ENCODE results near the gene SPATA45. TPM values are rescaled to one million over a fixed set of nuclear protein-coding genes. Genes with fewer than 3 reads are reported as not detected.

The SPATA45 gene
- total and polyA plus RNA-seq, 2 of the 13 experiments (the other 11 are each of a cell fraction or from before 2014, with no cell fraction given) = 0.17 to 0.64 TPM

DNA sequence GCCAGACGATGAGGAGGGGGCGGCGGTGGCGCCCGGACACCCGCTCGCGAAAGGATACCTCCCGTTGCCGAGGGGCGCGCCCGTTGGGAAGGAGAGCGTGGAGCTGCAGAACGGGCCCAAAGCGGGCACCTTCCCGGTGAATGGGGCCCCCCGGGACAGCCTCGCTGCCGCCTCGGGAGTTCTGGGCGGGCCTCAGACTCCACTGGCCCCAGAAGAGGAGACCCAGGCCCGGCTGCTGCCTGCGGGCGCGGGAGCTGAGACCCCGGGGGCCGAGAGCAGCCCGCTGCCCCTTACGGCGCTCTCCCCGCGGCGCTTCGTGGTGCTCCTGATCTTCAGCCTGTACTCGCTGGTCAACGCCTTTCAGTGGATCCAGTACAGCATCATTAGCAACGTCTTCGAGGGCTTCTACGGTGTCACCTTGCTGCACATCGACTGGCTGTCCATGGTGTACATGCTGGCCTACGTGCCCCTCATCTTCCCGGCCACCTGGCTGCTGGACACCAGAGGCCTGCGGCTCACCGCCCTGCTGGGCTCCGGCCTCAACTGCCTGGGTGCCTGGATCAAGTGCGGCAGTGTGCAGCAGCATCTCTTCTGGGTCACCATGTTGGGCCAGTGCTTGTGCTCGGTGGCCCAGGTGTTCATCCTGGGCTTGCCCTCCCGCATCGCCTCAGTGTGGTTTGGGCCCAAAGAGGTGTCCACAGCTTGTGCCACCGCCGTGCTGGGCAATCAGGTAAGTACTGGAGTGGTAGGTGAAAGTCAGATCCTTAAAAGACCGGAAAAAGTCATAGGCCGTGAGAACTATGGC is 11.2 kb upstream of the SPATA45 start (continued):
- TF ChIP-seq, protein P1, sequence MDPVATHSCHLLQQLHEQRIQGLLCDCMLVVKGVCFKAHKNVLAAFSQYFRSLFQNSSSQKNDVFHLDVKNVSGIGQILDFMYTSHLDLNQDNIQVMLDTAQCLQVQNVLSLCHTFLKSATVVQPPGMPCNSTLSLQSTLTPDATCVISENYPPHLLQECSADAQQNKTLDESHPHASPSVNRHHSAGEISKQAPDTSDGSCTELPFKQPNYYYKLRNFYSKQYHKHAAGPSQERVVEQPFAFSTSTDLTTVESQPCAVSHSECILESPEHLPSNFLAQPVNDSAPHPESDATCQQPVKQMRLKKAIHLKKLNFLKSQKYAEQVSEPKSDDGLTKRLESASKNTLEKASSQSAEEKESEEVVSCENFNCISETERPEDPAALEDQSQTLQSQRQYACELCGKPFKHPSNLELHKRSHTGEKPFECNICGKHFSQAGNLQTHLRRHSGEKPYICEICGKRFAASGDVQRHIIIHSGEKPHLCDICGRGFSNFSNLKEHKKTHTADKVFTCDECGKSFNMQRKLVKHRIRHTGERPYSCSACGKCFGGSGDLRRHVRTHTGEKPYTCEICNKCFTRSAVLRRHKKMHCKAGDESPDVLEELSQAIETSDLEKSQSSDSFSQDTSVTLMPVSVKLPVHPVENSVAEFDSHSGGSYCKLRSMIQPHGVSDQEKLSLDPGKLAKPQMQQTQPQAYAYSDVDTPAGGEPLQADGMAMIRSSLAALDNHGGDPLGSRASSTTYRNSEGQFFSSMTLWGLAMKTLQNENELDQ (CRISPR knock-in tag; IDR thresholded peaks at IDR 0.05; ENCODE audit: borderline replicate concordance) = no peak
- TF ChIP-seq NCOR1 (IDR thresholded peaks at IDR 0.05; ENCODE audit: borderline replicate concordance, low read length) = no peak; the same call in 1 of the 2 replicates
- no peak for TF ChIP-seq JUNB (CRISPR knock-in tag; IDR thresholded peaks at IDR 0.05; ENCODE audit: borderline replicate concordance)
- TF ChIP-seq MXD1 (CRISPR knock-in tag; IDR thresholded peaks at IDR 0.05) = no peak
- no peak for TF ChIP-seq ZNF317 (CRISPR knock-in tag; IDR thresholded peaks at IDR 0.05)
- TF ChIP-seq ZNF329 (CRISPR knock-in tag; IDR thresholded peaks at IDR 0.05; ENCODE audit: low read depth) = no peak
- TF ChIP-seq EZH2 (conservative IDR thresholded peaks at IDR 0.05; ENCODE audit: low read depth, low read length) = no peak
- no peak for TF ChIP-seq GPBP1L1 (CRISPR knock-in tag; IDR thresholded peaks at IDR 0.05)
- TF ChIP-seq HDAC2 (CRISPR knock-in tag; IDR thresholded peaks at IDR 0.05) = no peak
- no peak for TF ChIP-seq RBM22 (optimal IDR thresholded peaks at IDR 0.05; ENCODE audit: low read length)
- no peak for TF ChIP-seq POLR2G (IDR thresholded peaks at IDR 0.05; ENCODE audit: low read depth, low read length)
- TF ChIP-seq ARHGAP35 (CRISPR knock-in tag; IDR thresholded peaks at IDR 0.05; ENCODE audit: borderline replicate concordance) = no peak
- no peak for TF ChIP-seq NFIB (CRISPR knock-in tag; IDR thresholded peaks at IDR 0.05; ENCODE audit: borderline replicate concordance)
- TF ChIP-seq RNF219 (CRISPR knock-in tag; IDR thresholded peaks at IDR 0.05) = no peak
- no peak for TF ChIP-seq ELF3 (CRISPR knock-in tag; IDR thresholded peaks at IDR 0.05)
- TF ChIP-seq TGIF2 (CRISPR knock-in tag; IDR thresholded peaks at IDR 0.05) = peak; percentile 76; the same call in 1 of the 2 replicates
- TF ChIP-seq POLR2AphosphoS5 (IDR thresholded peaks at IDR 0.05; ENCODE audit: low read depth, low read length) = no peak
- TF ChIP-seq ADNP (CRISPR knock-in tag; IDR thresholded peaks at IDR 0.05) = no peak
- TF ChIP-seq SALL1 (CRISPR knock-in tag; IDR thresholded peaks at IDR 0.05) = peak; percentile 17; the same call in 1 of the 2 replicates
- TF ChIP-seq ZNF431 (CRISPR knock-in tag; IDR thresholded peaks at IDR 0.05; ENCODE audit: borderline replicate concordance, low read depth) = no peak

All from HepG2 (cell line).